Measurements from ENCODE around the gene PRKCQ.
"Not testable (repeated sequence)": the region's sequence is repeated elsewhere in the genome, so short reads cannot be mapped to it uniquely, and the experiment has no call there.

PRKCQ gene

DNA sequence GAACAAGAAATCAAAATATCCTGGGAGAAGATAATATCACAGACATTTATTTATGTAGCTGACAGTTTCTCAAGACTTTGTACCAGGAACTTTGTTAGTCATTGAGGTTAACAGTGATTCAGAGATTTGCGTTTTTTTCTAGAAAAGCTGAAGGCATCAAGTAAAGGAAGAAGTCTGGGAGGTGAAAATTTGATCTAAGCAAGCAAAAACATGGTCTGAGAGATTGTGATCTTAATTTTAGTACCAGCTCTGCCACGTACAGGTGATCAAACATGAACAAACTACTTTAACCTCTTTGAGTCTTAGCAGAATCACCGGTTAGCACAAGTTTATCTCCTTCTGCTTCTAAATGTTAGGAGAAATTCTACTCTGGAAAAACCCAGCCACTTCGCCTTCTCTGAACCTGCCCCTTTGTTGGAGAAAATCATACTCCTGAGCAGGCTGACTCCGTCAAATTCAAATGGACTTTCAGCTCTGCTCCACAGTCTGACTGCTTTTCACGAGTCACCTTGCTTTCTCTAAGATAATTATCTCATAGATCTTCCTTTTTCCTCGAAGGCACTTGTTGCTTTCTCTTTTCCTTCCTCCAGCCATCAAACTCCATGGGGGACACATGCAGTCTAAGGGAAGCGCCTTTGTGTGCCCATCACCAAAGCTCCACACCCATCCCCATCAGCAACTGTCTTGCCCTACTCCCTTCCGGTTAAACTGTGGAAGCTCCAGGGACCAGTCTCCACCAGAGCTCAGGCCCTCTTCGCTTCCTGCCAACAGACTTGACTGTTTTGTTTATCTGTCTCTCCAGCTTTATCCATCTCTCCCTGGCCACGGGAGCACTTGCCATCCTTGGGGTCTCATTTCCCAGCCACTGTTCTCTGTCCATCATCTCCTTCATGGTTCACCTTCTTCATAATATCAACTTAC, 86.3 kb downstream of the PRKCQ start:
- no peak for DNase-seq (ENCODE audit: low read depth, low spot score)

DNA sequence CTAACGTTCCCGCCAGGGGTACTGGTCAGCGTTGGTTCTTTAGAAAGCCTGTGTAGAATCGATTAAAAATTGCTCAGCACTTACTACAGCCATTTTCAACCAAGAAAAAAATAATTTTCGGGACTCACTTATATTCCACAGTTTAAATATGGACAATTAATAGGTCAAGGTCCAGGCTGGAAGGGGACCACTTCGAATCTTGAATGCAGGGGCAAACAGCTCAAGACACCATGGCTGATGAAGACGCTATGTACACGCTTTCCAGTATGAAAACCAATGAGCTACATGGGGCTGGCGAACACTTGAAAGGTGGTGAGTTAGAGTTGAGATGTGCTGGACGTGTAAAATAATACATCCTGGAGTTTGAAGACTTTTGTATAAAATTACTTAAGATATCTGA, 87.2 kb downstream of the PRKCQ start:
- no peak for DNase-seq (ENCODE audit: low read depth, low spot score)

DNA sequence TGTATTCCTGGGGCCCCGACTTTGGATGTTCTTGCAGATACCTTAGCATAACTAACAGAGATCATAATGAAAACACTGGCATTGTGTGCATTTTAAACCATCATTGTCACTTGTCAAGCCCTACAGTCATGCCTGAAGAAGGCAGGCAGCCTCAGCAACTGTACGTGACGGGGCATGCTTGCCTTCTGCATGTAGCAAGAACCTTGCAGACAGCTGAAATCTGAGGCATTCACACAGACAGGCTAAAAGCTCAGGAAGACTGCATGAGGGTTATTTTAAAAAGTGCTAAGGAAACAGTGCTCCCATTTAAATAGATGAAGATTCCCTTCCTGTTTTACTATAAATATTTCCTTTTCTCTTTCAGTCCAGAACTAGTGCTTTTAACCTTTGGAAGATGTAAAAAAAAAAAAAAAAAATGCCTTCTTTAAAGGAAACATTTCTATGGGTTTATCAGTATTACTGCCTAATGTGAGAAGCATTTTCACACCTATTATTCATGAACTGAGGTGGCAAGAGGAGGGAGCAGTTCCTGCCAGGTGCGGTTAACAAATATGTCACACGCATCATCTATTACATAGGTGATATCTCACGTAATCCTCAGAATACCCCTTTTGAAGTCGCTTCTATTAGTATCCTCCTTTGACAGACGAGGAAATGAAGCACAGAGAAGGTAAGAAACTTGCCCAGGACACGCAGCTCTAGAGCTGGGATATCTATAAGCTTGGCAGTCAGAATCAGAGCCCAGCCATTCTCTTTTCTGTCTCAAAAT, 88.1 kb downstream of the PRKCQ start:
- DNase-seq (ENCODE audit: low read depth, low spot score): no peak

DNA sequence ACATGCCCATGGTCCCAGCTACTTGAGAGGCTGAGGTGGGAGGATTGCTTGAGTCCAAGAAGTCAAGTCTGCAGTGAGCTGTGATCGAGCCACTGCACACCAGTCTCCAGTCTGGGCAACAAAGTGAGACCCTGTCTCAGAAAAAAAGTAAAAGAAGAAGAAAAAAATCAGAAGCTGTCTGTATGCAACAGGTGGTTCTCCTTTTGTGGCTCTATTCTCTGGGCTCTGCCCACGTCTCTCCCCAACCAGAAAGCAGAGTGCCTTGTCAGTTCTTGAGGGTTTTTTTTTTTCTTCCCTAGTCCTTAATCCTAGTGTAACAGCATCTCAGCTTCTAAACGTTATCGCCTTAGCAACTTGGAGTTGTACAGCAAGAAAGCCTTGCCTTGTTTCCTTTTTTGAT, 89.5 kb downstream of the PRKCQ start:
- DNase-seq (ENCODE audit: low read depth, low spot score): no peak

DNA sequence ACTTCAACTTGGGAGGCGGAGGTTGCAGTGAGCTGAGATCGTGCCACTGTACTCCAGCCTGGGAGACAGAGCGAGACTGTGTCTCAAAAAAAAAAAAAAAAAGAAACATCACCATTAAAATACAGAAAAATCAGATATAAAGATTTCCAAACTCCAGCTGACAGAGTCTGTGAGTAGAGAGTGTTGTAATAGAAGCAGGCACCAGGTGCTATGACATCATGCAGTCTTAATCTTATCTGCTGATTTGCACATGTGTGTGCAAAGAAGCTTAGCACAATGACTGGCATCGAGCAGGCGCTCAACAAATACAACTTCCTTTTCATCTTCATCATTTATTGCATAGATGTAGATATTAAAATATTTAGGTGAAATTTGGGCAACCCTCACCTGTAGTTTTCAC, 92.2 kb downstream of the PRKCQ start:
- no peak for DNase-seq (ENCODE audit: low read depth, low spot score)

DNA sequence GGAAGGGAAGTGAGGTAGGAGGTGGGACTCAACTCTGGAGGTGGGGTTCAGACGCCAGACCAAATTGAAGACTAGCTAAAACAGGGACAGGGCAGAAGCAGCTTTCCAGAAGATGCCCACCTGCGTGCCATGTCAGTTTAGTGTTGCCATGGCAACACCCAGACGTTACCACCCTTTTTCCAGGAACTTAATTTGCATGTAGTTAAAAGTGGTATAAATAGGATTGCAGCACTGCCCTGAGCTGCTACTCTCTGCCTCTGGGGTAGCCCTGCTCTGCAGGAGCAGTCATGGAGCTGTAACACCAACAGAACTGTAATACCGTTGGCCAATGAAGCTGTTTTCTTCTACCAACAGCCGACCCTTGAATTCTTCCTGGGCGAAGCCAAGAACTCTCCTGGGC, 93.8 kb downstream of the PRKCQ start:
- DNase-seq (ENCODE audit: low read depth, low spot score): no peak

DNA sequence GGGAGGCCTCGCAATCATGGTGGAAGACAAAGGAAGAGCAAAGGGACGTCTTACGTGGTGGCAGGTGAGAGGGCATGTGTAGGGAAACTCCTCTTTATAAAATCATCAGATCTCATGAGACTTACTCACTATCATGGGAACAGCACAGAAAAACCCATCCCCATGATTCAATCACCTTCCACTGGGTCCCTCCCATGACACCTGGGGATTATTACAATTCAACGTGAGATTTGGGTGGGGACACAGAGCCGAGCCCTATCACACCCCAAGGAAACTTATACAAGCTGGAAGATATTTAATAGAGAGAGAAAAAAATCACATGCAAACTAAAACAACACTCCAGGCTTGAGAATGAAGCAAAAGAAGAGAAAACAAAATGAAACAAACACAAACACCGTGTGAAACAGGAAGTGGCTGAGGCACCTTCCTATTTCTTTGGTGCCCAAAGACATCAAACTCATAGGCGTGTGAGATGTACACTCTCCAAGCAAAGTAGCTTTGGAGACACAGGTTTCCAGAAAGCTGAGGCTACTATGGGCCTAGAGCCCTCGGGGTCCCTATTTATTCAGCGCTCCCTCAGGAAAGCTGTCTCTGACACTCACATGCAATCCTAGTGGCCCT, 97.2 kb downstream of the PRKCQ start:
- DNase-seq (ENCODE audit: low read depth, low spot score): no peak

DNA sequence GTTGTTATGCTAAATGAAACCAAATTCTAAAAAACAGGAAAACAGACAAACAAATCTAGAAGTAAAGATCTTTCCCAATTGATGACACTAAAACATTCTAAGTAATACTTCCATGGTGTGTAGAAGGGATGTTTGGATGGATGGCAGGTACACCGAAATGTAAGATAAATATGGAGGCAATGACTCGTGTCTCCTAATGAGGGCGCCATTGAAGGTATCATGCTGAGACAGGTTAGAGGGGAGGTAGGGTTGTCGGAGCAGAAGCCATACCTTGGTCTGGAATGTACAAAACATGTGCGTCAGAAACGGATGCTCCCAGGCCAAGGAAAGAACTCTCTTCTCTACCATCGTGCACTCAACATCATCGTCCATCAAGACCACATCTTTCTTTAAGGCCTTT, 101.4 kb downstream of the PRKCQ start:
- DNase-seq (ENCODE audit: low read depth, low spot score): no peak

DNA sequence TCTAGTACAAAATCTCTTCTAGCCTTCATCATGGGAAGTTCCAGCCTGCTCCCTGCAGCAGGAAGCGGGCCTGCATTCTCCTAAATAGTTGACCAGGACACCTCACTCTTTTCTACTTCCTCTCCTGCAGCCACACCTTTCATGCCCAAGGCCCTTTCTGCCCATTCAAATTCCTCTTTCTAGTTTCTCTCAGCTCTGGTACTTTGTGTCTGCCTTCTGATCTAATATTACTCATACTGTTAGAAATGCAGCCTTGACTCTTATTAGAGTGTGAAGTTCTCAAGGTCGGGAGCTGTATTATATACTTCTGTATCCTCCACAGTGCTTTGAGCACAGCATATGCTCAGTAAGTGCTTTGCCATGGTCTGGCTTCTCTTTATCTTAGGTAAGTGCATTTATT, 103.1 kb downstream of the PRKCQ start:
- DNase-seq (ENCODE audit: low read depth, low spot score): no peak

DNA sequence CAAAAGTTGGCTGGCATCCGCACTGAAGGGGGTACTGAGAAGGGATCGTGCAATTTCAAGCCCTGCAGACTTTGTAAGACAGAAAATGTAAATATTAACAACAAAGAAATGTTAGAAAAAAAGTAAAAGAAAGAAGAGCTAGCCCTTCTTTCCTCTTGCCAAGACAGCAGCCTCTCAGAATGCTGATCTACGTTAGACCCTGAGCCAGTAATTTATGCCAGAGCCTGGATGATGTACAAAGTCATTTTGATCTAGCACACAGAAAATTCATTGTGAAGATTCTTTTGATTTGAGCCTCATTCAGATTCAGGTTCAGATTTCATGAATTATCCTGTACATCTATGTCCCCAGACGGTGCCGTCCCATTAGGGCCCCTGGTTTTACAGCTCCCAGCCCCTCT, 105.2 kb downstream of the PRKCQ start:
- DNase-seq (ENCODE audit: low read depth, low spot score): no peak

DNA sequence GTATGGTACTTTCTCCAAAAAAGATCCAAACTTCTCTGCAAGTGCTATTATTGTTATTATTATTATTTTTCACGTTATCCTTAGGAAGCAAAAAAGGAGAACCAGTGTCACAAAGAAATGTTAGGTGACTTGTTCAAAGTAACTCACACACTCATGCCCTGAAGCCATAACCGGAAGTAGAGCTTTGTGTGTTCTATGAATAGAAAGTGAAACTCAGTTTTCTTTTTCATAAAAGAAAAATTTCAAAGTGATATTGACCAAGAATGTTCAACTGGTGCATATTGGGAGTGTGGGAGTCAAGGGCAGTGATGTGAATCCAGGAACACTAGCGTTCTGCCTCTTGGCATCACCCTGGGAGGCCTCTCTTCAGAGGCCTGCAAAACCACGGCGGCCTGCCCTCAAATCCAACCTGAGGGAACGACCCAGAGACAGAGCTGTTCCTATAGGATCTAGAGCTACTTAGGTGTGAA, 106.1 kb downstream of the PRKCQ start:
- no peak for DNase-seq (ENCODE audit: low read depth, low spot score)

DNA sequence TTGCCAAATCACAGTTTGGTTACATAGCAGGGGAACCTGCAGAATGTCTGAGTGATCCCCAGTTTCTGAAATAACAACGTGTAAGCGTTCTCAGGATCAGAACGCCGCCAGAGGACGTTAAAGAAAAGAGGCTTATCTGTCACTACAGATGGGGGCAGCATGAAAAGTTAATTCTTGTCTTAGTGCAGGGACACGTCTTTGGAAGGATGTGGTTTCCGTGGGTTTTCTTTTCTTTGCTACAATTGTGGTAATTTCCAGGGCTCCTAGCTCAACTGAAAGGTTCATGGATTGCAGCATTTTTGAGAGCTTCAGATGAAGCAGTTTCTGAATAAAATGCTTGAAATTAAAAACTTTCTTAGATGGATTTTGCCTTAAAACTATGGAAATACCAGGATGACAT, 106.6 kb downstream of the PRKCQ start:
- DNase-seq (ENCODE audit: low read depth, low spot score): no peak

DNA sequence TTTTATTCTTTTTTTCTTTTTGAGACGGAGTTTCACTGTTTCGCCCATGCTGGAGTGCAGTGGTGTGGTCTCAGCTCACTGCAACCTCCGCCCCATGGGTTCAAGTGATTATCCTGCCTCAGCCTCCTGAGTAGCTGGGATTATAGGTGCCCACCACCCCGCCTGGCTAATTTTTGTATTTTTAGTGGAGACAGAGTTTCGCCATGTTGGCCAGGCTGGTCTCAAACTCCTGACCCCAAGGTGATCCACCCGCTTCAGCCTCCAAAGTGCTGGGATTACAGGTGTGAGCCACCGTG, 107.4 kb downstream of the PRKCQ start:
- DNase-seq (ENCODE audit: low read depth, low spot score): not testable (repeated sequence)

DNA sequence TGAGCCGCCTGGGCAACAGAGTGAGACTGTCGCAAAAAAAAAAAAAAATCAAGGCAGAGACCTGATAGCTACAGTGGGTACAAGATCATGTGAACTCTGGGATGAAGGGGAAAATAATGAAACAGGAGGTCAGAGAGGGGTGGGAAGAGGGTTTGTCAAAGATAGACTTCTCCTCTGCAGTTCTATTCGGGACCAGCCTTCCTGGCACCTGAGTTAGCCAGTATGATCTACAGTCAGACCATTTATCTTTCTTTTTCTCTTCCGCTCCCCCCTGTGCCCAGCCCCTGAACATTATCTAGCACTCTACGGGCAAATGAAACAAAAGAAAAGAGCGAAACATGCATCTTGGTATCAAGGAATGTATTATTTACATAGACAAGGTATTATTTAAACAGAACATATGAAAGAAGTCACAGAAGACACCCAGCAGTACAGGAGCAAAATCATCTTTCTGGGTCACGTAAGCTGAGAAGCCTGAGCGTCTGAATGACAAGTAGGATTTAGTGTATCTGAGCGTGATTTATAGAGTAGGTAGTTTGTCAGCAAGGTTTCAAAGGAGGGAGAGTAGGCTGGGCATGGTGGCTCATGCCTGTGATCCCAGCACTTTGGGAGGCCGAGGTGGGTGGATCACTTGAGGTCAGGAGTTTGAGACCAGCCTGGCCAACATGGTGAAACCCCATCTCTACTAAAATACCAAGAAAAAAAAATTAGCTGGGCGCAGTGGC, 109.0 kb downstream of the PRKCQ start:
- no peak for DNase-seq (ENCODE audit: low read depth, low spot score)

DNA sequence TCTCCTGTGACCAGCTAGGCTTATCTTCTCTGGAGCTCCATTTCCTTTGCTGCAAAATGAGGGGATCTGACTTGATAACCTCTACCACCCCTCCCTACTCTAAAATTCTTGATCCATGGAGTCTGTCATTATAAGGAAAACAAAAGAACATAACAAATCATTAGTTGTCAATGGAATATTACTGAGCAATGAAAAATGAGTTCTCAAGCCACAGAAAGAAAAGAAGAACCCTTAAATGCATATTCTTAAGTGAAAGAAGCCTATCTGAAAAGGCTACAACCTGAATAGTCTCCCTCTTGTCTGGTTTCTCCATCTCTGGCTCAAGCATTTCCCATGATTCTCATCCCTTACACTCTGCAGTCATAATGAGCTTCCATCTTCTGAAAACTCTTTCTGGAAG, 110.4 kb downstream of the PRKCQ start:
- DNase-seq (ENCODE audit: low read depth, low spot score): no peak

DNA sequence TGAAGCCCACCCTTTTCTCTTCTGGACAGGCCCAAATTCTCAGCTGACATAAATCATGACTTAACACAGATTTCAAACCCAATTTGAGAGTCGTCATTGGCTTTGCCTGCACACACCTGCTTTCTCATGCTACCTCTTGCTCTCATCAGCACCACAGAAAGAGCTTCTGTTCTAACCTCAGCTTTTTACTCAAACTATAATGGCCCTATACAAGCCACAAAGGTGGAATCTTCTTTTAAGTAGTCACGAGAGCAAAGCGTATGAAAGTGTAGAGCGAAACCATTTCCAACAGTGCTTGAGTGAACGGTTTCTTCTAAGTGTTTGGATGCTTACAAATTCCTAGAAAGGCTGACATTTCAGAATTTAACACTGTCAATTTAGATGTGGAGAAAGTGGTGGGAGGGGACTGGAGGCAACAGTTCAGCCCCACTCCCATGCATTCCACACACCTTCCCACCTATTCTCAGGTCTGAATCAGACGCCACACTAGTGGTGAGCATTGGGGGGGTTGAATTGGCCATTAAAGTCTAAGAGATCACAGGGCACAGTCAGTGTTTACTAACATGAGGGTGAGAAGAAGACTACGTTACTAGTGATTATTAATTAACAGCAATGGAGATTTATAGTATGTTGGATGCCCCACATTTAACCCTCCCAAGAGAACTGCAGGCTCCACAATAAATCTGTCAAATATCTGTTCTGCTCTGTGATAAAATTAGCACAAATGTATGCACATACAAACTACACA, 114.0 kb downstream of the PRKCQ start:
- DNase-seq (ENCODE audit: low read depth, low spot score): no peak

DNA sequence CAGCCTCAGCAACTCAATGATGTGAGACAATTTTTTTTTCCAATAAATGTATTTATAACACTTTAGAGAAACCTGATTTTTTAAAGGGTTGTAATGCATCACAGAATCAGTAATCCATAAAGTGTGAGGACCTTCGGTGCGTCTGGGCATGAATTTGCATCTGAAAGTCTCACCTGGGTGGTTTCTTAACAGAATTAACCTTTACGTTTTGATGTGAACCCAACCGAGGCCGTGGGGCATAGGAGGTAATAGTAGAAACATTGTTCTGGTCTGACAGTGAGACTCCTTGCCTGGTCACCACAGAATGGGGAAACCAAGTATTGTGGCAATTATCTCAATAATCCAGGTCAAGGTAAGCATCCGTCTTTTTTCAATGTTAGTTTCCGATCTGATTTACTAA, 114.6 kb downstream of the PRKCQ start:
- DNase-seq (ENCODE audit: low read depth, low spot score): no peak

DNA sequence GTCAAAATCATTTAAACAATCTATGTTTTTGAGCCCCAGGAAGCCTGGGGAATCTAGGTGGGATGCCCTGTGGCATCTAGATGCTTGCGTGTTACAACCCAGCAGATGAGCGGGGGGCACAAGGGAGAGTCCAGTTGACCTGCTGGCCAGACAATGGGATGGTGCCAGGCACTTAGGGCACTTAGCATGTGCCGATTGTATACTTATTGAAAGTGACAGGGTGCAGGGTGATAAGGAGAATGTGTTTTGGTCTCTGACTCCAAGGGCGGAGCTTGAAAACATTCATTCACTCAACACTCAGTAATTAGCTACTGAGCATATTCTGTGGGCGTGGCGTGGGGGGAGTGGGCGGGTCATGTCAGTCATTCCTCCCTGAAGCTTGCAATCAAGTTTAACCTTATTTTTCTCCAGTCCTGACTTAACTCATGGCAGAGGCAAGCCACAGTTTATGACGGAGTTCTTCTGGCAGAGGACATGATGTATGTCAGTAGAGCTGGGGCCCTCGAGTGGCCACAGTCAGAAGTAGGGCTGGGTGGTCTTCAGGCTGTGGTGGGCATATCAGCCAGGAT, 115.1 kb downstream of the PRKCQ start:
- DNase-seq (ENCODE audit: low read depth, low spot score): no peak

DNA sequence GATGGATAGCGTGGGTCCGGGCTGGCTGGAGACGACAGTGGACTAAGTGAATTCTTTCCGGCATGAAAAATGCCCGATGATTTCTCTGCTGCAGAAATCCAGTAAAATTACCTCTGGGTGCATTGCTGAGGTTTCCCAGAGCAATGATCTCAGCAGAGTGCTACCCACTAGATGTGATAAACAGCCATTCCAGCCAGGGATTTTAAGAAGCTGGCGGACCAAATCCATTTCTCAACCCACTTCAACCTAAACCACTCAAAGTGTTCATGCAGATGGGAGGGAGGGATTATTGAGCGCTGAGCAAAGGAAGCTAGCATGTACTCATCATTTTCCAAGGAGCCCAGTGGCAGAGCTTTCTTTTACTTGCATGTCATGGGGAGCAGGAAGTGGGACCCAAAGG, 116.7 kb downstream of the PRKCQ start:
- DNase-seq (ENCODE audit: low read depth, low spot score): no peak

DNA sequence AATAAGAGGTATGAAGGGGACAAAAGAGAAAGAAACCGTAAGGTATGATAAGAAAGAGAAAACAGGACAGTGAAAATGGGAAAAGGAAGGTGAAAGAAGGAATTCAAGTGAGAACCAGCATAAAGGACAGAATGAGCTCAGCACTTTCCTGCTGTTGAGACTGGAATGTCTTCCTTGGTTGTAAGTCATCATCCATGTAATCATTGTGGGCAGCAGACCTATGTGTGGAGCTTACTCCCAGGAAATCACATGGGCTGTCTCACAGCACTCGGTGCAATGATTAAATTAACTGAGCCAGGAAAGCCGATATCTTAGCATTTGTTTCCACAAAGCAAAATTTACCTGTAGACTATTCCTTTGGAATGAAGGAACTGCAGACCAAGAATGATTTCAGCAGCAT, 118.1 kb downstream of the PRKCQ start:
- no peak for DNase-seq (ENCODE audit: low read depth, low spot score)

DNA sequence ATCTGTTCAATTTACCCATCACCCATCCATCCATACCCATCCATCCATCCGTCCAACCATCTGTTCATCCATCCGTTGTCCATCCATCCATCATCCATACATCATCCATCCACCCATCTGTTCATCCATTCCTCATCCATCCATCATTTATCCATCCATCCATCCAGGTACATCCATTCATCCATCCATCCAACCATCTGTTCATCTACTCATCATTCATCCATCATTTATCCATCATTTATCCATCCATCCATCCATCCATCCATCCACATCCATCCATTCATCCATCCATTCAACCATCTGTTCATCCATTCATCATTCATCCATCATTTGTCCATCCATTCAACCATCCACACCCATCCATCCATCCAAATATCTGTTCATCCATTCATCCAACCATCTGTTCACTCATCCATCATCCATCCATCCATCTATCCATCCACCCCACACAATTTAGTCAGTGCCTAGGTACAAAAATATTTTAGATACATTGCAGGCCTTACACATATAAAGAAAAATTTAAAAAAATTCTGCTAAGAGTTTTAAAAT, 119.1 kb downstream of the PRKCQ start:
- DNase-seq (ENCODE audit: low read depth, low spot score): no peak
